NT2/D1 (cell line): Measurements from ENCODE around the gene FTO.

Experiments used
- YY1 ChIP-seq: IDR thresholded peaks from 2 replicates; pipeline ENCODE4 v1.6.1; 2011; ENCODE audit not compliant: insufficient read length, insufficient read depth
- ZNF274 ChIP-seq: IDR thresholded peaks from 2 replicates; pipeline ENCODE4 v1.6.1; 2011; ENCODE audit warnings: mild to moderate bottlenecking, low read depth, low read length

DNA sequence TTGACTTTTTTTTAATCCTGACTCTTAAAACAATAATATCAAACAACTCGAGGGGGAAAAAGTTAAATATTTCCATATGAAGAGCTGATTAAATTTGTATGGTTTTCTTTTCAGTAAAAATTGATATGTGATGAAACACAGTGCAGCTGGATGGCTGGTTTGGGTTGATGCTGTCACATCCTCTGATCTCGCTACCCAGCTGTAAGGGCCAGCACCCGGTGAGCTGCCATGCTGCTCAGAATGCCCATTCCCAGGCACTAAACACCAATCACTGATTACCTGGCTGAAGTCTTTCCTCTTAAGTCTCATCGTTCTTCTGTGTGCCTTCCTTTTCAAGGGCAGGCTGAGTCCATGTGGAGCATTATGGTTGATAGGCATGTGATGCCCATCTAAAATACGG, 348.3 kb downstream of the FTO start:
- TF ChIP-seq ZNF274: no peak
- no peak for TF ChIP-seq YY1
